Measurements from ENCODE around the gene SMARCE1.

SMARCE1 gene

GRCh38 chr17:40582328-40582901 is 65.2 kb downstream of the SMARCE1 start:
- no peak for DNase-seq (ENCODE audit: low spot score)

GRCh38 chr17:40580140-40580539 is 67.5 kb downstream of the SMARCE1 start:
- no peak for DNase-seq (ENCODE audit: low spot score)

GRCh38 chr17:40579471-40579870 is 68.1 kb downstream of the SMARCE1 start:
- no peak for DNase-seq (ENCODE audit: low spot score)

- DNase-seq (ENCODE audit: low spot score): no peak
Observed at GRCh38 chr17:40577611-40578065, 70.0 kb downstream of the SMARCE1 start.

- DNase-seq (ENCODE audit: low spot score): no peak
Observed at GRCh38 chr17:40576113-40576740, 71.4 kb downstream of the SMARCE1 start.

All from HuH-7 (cell line).